Measurements from ENCODE around the gene UROS. TPM values are rescaled to one million over a fixed set of nuclear protein-coding genes. Genes with fewer than 3 reads are reported as not detected.

UROS gene
- total and polyA plus RNA-seq, 7 donors: 26.1 to 46.7 (median 35.4) TPM

GRCh38 chr10:125783408-125783807, 39.6 kb downstream of the UROS start:
- DNase-seq: no peak
- no peaks in the 10 kb centered on the region for H3K27me3 ChIP-seq
- 95% methylated on average over 7 of the region's 7 CpGs for WGBS, 2 donors
- no peak overlapping the region for H3K27ac ChIP-seq
- intact Hi-C loops (cut with DNase I): no loop called here
- H3K4me3 ChIP-seq: no peak overlapping the region
- peaks cover 0 to 9% (median 3%) of the 10 kb centered on the region in 4 donors for H3K36me3 ChIP-seq
- H3K9me3 ChIP-seq: no peaks in the 10 kb centered on the region
- TF ChIP-seq CTCF (IDR thresholded peaks at IDR 0.05) (no peak), EP300 (IDR thresholded peaks at IDR 0.05) (no peak), POLR2A (IDR thresholded peaks at IDR 0.05) (no peak), POLR2AphosphoS5 (IDR thresholded peaks at IDR 0.05) (no peak)
- no peaks in the 10 kb centered on the region for H3K4me1 ChIP-seq

- TF ChIP-seq CTCF (IDR thresholded peaks at IDR 0.05): no peak
- TF ChIP-seq POLR2AphosphoS5 (IDR thresholded peaks at IDR 0.05): no peak
- no peak for TF ChIP-seq EP300 (IDR thresholded peaks at IDR 0.05)
- no peak for TF ChIP-seq POLR2A (IDR thresholded peaks at IDR 0.05)
- intact Hi-C loops (cut with DNase I): no loop called here
- Histone ChIP-seq H3K27me3 (no peaks in the 10 kb centered on the region), H3K27ac (no peak overlapping the region), H3K4me1 (no peaks in the 10 kb centered on the region), H3K4me3 (no peak overlapping the region), H3K36me3 (peaks cover 0 to 2% (median 0%) of the 10 kb centered on the region in 4 donors), H3K9me3 (no peaks in the 10 kb centered on the region)
- no peak for DNase-seq
- 91% methylated on average over 11 of the region's 11 CpGs for WGBS, 2 donors
These were observed 40.4 kb downstream of the UROS start for GRCh38 chr10:125782616-125783015.

GRCh38 chr10:125782054-125782453, 41.0 kb downstream of the UROS start:
- H3K4me1 ChIP-seq: no peaks in the 10 kb centered on the region
- WGBS, 2 donors: 91 to 97% methylated on average over 11 of the region's 11 CpGs
- TF ChIP-seq POLR2AphosphoS5 (IDR thresholded peaks at IDR 0.05) (no peak), CTCF (IDR thresholded peaks at IDR 0.05) (no peak), EP300 (IDR thresholded peaks at IDR 0.05) (no peak), POLR2A (IDR thresholded peaks at IDR 0.05) (no peak)
- DNase-seq: no peak
- H3K27ac ChIP-seq: no peak overlapping the region
- H3K27me3 ChIP-seq: no peaks in the 10 kb centered on the region
- intact Hi-C loops (cut with DNase I): no loop called here
- H3K4me3 ChIP-seq: no peak overlapping the region
- H3K9me3 ChIP-seq: no peaks in the 10 kb centered on the region
- no peaks in the 10 kb centered on the region for H3K36me3 ChIP-seq

GRCh38 chr10:125781374-125781773, 41.7 kb downstream of the UROS start:
- H3K4me1 ChIP-seq: no peaks in the 10 kb centered on the region
- H3K9me3 ChIP-seq: no peaks in the 10 kb centered on the region
- DNase-seq: no peak

More at GRCh38 chr10:125781374-125781773, 41.7 kb downstream of the UROS start:
- TF ChIP-seq EP300 (IDR thresholded peaks at IDR 0.05) (no peak), CTCF (IDR thresholded peaks at IDR 0.05) (no peak), POLR2A (IDR thresholded peaks at IDR 0.05) (no peak), POLR2AphosphoS5 (IDR thresholded peaks at IDR 0.05) (no peak)
- no peak overlapping the region for H3K27ac ChIP-seq
- intact Hi-C loops (cut with DNase I): no loop called here
- no peak overlapping the region for H3K4me3 ChIP-seq
- H3K27me3 ChIP-seq: no peaks in the 10 kb centered on the region
- 94 to 95% methylated on average over 8 of the region's 8 CpGs for WGBS, 2 donors
- no peaks in the 10 kb centered on the region for H3K36me3 ChIP-seq
